Stimulated activated CD4-positive, alpha-beta T cell treated with anti-CD3 and anti-CD28 coated beads, Interleukin-2, amount 100 ng/mL, for 4 hours (primary cell): Measurements from ENCODE around the gene TTF1.

Experiments used
- DNase-seq: peaks from one replicate; pipeline ENCODE4 v3.0.0-alpha.2; 2020; ENCODE audit warnings: low read depth

The TTF1 gene

GRCh38 chr9:132364068-132364467, 42.6 kb downstream of the TTF1 start:
- DNase-seq = no peak

GRCh38 chr9:132357764-132358163, 48.9 kb downstream of the TTF1 start:
- DNase-seq = no peak

- no peak for DNase-seq
These were observed 50.2 kb downstream of the TTF1 start for GRCh38 chr9:132356324-132356924.

- peak; percentile 95 for DNase-seq
These were observed 51.8 kb downstream of the TTF1 start, which contains the start of gene SETX for GRCh38 chr9:132354637-132355355. SETX (minus strand) TSS chr9:132354986; CDS start chr9:132349428, 5,558 bp downstream.

- no peak for DNase-seq
These were observed 55.1 kb downstream of the TTF1 start for GRCh38 chr9:132351404-132352045.

GRCh38 chr9:132350861-132351315, 55.8 kb downstream of the TTF1 start:
- no peak for DNase-seq

- DNase-seq = no peak
These were observed 58.0 kb downstream of the TTF1 start for GRCh38 chr9:132348676-132349075.

- DNase-seq = no peak
These were observed 60.5 kb downstream of the TTF1 start for GRCh38 chr9:132346177-132346576.

GRCh38 chr9:132341177-132341840, 65.3 kb downstream of the TTF1 start:
- DNase-seq = no peak

- no peak for DNase-seq
These were observed 72.3 kb downstream of the TTF1 start for GRCh38 chr9:132334364-132334763.

- no peak for DNase-seq
These were observed 73.1 kb downstream of the TTF1 start for GRCh38 chr9:132333556-132333955.

GRCh38 chr9:132328580-132328979, 78.1 kb downstream of the TTF1 start:
- no peak for DNase-seq

- no peak for DNase-seq
These were observed 79.1 kb downstream of the TTF1 start for GRCh38 chr9:132327537-132327936.
